ENCODE measurements around the gene MSI1.

Gene MSI1

DNA sequence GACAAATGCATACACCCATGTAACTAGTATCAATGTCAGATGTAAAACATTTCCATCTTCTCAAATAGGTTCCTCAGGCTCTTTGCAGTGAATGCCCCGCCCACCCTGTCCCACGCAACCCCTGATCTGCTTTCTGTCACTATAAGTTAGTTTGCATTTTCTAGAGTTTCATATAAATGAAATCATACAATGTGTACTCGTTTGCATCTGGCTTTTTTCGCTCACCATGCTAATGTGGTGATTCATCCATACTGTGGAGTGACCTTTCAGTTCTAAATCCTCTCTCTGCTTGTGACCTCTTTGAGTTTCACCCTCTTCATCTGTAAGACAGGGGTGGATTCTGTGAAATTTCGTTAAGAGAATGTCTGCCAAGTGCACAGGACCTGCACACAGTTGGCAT lies 30.6 kb upstream of the MSI1 start:
- no peak overlapping the region for H3K27ac Mint-ChIP-seq
- H3K4me1 Mint-ChIP-seq: peaks cover 9% of the 10 kb centered on the region
- no peak overlapping the region for H3K4me3 Mint-ChIP-seq
- TF ChIP-seq, protein P1, sequence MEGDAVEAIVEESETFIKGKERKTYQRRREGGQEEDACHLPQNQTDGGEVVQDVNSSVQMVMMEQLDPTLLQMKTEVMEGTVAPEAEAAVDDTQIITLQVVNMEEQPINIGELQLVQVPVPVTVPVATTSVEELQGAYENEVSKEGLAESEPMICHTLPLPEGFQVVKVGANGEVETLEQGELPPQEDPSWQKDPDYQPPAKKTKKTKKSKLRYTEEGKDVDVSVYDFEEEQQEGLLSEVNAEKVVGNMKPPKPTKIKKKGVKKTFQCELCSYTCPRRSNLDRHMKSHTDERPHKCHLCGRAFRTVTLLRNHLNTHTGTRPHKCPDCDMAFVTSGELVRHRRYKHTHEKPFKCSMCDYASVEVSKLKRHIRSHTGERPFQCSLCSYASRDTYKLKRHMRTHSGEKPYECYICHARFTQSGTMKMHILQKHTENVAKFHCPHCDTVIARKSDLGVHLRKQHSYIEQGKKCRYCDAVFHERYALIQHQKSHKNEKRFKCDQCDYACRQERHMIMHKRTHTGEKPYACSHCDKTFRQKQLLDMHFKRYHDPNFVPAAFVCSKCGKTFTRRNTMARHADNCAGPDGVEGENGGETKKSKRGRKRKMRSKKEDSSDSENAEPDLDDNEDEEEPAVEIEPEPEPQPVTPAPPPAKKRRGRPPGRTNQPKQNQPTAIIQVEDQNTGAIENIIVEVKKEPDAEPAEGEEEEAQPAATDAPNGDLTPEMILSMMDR (IDR thresholded peaks at IDR 0.05; ENCODE audit: unreplicated experiment in 3 of 3): no peak
- H3K9me3 Mint-ChIP-seq: no peaks in the 10 kb centered on the region
- H3K27me3 Mint-ChIP-seq (ENCODE audit: low read depth): peaks cover 12% of the 10 kb centered on the region
- no peaks in the 10 kb centered on the region for H3K36me3 Mint-ChIP-seq (ENCODE audit: low read depth)

DNA sequence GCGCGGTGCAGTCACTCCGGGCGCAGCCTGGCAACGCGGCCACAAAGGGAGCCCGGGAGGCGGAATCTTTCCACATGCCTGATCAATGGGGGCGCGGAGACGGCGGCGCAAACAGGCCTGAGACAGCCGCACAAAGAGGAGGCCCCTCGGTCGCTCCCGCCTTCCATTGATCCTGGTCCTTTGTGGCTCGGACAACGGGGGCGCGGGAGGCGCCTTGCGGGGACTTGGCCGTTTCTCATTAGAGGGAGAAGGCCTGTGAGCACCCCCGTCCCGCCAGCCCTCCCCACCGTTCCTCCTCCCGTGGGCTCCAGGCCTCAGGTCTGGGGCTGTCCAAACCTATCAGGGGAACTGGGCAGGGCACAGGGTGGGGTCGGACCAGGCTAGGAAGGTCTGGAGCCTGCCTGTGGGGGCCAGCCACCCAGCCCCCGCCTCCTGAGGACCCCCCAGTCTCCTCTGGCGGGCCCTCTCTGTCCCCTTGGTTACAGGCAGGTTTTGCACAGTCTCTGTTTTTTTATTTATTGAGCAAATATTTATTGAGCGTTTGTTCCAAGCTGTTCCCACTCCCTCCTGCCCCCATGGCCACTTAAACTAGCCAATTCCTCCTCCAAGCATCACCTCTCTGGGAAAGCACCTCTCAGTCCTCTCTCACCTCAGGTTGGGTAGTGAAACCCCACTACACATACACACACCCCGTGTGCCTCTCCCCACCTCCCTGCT lies 29.0 kb upstream of the MSI1 start:
- no peaks in the 10 kb centered on the region for H3K9me3 Mint-ChIP-seq
- H3K4me3 Mint-ChIP-seq: no peak overlapping the region
- no peaks in the 10 kb centered on the region for H3K36me3 Mint-ChIP-seq (ENCODE audit: low read depth)
- peak overlapping the region in 1 of 3 experiments; percentile 23 for H3K27ac Mint-ChIP-seq
- TF ChIP-seq, protein P1 (IDR thresholded peaks at IDR 0.05; ENCODE audit: unreplicated experiment in 3 of 3): no peak
- H3K27me3 Mint-ChIP-seq (ENCODE audit: low read depth): peaks cover 20% of the 10 kb centered on the region
- peaks cover 9% of the 10 kb centered on the region for H3K4me1 Mint-ChIP-seq

DNA sequence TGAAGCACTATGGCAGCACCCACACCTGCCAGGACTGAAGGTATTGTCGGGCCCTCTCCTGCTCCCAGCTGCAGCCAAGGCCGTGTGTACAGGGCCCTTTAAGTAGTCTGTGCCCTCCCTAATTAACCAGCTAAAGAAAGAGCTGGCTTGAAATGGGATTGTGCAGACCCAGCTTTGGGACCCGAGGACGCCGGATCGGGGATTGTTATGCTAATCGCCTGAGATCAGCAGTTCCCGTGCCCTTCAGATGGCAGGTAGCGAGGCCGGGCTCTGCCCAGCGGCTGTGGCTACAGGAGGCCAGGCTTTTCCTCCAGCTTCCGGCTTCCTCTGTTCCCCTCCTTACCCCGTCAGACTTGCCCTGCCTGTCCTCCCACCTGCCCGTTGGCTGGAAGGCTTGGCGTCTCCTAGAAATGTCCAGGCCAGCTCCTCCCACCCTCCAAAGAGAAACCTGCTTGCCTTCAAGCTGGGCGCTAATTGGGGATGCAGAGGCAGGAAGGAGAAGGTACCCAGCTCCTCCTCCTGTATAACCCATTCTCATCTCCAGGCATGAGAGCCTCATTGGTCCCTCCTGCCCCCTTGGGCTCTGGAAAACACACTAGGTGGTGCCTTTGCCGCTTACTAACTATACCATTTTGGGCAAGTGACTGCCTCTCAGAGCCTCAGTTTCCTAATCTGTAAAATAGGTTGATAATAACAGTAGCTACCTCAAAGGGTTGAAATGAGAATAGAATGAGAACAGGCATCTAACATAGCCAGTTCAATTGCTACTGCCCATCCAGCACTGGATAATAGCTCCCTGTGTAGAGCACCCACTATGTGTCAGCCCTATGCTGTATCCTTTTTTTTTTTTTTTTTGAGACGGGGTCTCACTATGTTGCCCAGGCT lies 25.8 kb upstream of the MSI1 start:
- TF ChIP-seq, protein P1 (IDR thresholded peaks at IDR 0.05; ENCODE audit: unreplicated experiment in 3 of 3): no peak
- H3K36me3 Mint-ChIP-seq (ENCODE audit: low read depth): no peaks in the 10 kb centered on the region
- peak overlapping the region in 2 of 3 experiments; percentile 70 to 74 for H3K27ac Mint-ChIP-seq
- no peaks in the 10 kb centered on the region for H3K9me3 Mint-ChIP-seq
- no peaks in the 10 kb centered on the region for H3K4me1 Mint-ChIP-seq
- peaks cover 21% of the 10 kb centered on the region for H3K27me3 Mint-ChIP-seq (ENCODE audit: low read depth)
- peak overlapping the region in 2 of 3 experiments; percentile 30 to 35 for H3K4me3 Mint-ChIP-seq

DNA sequence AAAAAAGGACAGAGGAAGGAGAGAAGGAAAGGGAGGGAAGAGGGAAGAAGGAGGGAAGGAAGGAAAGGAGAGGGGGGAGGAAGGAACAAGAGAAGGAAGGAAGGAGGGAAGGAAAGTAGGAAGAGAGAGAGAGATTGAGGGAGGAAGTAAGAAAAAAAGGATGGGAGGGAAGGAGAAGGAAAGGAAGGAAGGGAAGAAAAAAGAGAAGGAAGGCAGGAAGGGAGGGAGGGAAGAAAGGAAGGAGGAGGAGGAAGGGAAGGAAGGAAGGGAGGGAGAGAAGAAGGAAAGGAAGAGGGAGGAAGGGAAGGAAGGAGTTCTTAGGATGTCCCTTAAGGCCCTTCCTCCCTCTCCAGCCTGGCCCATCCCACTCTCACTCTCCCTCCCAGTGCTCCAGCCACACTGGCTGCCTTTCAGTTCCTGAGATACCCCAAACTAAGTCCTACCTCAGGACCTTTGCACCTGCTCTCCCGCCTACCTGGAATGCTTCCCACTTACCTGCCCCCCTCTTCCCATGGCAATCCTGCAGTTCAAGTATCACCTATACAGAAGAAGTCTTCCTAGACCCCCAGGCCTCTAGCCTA lies 21.7 kb upstream of the MSI1 start:
- Mint-ChIP-seq H3K9me3 (no peaks in the 10 kb centered on the region), H3K27me3 (ENCODE audit: low read depth) (peaks cover 22% of the 10 kb centered on the region), H3K27ac (peak overlapping the region in 1 of 3 experiments; percentile 33), H3K36me3 (ENCODE audit: low read depth) (no peaks in the 10 kb centered on the region), H3K4me1 (no peaks in the 10 kb centered on the region), H3K4me3 (peak overlapping the region in 1 of 3 experiments; percentile 3)
- TF ChIP-seq, protein P1 (IDR thresholded peaks at IDR 0.05; ENCODE audit: unreplicated experiment in 3 of 3): no peak

DNA sequence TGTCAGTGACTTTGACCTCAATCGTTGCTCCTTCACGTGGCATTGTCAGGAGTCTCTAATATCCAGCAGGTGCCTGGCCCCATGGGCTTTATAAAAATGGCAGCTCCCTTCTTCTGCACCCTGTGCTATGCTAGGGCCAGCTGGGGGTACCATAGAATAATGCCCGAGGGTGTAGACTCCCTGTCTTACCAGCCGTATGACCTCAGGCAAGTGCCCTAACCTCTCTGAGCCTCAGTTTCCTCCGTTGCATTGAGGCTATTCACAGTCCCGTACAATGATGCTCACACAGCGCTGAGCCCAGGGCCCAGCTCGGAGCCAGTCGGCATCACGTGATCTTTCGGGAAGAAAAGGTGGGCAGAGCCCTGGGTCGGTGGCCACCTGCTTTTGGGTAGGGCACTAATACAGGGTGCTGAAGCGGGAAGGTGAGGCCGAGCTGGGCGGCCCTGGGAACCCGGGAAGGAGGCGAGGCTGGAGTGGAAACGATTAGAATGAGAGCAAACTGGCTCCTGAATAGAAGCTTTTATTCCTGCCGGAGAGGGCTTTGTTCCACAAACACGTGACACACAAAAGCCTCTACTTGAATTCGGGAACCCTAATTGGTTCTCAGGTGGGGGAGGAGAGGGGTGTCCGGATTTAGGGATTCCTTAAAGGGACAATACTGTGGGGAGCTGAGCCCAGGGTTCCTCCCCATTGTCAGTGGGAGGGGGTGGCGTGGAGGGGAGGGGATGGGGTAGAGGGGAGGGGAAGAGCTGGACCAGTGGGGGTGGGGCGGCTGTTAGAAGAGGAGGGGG lies 19.9 kb upstream of the MSI1 start:
- Mint-ChIP-seq H3K9me3 (no peaks in the 10 kb centered on the region), H3K36me3 (ENCODE audit: low read depth) (no peaks in the 10 kb centered on the region), H3K27me3 (ENCODE audit: low read depth) (peaks cover 10% of the 10 kb centered on the region), H3K4me1 (no peaks in the 10 kb centered on the region), H3K4me3 (peak overlapping the region; percentile 67 to 76 (median 71)), H3K27ac (peak overlapping the region; percentile 46 to 62 (median 56))
- TF ChIP-seq, protein P1 (IDR thresholded peaks at IDR 0.05; ENCODE audit: unreplicated experiment in 3 of 3): no peak

Data from nephron (organoid).